Glomerular visceral epithelial cell (primary cell): ENCODE data around the gene SLIT3.

ENCODE experiments used
- DNase-seq: peaks from one replicate; pipeline ENCODE4 v3.0.0-alpha.2; 2016; ENCODE audit errors: extremely low spot score

Gene SLIT3

DNA sequence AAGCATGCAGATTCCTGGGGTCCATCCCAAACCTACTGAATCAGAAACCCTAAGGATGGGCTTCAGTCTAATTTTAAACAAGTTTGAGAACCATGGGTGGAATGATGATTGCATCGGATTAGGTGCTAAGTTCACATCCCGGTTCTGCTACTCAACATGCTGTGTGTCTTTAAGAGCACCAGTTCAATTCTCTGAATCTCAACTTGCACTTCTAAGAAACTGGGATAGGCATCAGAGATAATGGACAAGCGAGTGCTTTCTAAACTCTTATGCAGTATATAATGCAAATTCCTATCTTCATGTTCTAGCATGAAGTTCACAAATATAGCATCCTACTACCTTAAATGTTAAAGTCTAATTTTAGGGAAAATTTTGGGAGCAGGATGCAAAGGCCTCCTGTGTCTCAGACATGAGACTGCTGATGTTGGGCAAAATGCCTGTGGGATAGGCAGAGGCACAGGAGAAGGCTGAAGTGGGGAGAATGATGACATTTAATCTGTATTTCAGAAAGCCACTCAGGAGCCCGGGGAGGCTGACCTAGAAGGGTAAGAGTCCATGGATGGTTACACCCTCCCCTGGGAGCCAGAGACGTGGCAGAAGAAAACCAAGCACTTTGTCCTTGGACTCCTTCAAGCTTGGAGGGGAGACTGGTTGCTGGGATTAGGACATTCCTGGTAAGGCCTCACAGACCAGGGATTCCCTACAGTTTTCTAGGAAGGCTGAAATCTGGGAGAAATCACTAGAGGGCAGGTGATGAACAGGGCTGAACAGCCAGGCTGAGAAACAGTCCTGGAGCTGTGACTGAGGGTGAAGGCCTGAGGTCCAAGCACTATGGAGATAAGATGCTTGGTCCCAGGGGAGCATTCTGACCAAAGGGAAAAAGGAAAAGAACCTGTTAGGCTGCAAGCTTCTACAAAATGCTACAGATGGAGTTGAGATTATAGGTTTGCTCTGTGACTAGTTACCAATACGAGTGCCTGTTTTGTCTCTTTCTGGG, 409.8 kb downstream of the SLIT3 start:
- DNase-seq = no peak

DNA sequence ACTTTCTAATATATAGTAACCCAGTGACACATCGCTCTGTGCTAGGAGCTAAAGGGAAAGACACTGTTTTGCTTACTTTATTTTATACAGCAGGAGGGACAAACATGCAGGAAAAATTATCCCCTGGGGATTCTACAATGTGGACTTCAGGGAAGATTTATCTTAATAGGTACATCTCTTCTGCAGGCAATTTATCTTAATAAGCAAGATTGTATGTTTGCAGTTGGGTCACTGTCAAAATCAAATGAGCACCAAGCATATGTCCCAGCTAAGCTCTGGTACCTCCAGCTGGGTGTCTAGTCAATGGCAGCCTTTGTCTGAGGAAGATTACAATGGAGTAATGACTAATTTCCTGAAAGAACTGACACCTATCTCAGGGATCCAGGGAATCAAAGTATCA, 411.9 kb downstream of the SLIT3 start:
- DNase-seq = no peak

DNA sequence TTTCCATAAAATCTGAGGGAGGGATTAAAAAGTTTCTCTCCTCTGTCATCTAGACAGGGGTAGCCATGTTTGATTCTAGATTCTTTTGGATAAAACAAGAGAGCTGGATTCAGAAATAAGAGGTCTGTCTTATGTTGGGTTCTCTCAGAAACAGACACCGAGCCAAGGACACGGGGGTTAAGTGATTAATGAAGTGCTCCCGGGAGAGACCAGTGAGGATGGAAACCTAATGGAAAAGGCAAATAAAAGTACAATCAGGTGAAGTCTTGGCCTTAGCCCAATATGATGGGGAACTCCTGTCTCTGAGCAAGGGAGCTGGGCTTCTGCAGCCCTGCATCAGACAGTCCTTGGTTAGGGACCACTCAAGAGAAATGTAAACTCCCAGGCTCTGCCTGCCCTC, 413.0 kb downstream of the SLIT3 start:
- no peak for DNase-seq

DNA sequence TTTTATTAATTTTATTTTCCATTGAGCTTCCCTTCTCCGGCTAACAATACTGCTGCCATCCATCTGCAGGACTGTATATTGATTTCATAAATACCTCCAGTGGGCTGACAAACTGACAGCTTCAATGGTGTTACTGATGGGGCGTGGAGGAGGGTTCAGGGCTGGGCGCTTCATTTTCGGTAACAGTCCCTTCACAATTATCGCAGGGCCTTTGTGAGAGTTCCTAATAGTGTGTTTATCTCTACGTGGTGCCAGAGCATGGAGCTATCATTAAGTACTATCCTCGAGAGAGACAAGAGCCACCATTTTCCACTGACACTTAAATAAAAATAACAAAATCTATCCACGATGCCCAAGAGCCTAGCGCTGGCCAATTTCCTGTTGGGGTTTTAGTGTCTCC, 414.8 kb downstream of the SLIT3 start:
- no peak for DNase-seq

DNA sequence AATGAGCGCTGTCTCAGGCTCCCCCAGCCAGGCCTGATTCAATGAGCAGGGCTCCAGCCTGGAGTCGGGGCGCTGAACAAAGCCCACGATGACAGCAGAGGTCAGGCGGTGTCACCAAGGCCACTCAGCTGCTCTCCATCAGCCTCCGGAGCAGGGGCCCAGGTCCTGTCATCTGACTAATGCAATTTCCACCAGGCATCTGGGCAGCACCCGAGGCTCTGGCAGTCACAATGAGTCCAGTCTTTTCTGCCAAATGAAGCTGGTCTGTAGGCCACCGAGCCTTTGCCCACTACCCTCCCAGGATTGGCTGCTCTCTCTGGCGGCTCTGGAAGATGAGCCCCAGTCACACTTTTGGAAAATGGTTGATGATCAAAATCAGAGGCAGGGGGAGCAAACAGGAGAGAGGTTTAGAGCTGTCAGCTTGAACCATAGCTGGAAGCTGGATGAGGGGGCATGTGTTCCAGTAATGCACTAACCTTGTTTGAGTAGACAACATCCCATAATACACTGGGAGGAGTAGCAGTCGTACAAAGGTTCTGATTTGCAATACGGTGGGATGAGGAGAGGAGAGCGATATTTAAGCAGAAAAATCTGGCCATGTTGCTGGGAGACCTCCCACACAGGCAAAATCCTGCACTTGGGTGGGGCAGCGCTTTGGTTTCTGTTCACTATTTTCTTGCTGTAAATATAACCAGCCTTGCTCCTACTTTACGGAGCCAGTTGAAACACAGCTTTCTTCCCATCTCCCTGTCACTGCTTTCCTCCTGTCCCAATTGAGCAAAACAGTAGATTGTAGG, 415.4 kb downstream of the SLIT3 start:
- DNase-seq = no peak

DNA sequence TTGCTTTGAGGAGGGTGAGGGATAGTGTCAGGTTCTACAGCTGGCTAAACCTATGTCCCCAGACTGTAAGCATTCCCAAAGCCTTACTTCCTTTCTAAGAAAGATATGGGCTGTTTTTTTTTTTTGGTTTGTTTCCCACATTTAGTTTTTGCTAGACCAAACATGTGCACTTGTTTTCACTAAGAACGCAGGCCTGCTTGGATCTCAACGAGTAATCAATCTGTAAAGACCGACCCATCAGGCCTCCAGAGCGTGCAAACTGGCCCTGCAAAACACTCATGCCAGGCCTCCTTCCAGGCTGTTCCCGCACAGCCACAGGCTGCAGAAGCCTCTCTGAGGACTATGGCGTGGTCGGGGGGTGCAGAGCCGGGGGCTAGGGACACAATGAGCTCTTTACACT, 416.9 kb downstream of the SLIT3 start:
- no peak for DNase-seq

DNA sequence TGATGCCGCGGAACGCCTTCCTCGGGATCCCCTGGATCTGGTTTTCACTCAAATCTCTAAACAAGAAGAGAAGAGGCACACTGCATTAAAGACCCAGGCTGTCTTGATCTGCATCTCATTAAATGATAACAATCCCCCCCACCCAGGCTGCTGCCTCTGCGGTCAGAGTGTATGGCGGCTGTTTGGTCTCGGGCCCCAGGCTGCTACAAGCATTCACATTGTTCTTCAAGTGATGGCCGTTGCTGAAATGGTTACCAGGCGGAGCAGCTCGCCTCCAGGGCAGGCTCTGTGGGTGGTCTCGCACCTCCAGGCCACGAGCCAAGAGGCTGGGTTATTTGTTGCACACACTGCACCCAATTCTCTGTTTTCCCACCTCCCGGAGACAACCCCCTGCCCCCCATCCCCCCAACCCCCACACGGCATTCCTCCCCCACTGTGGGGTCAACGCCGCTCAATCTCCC, 417.6 kb downstream of the SLIT3 start:
- no peak for DNase-seq

DNA sequence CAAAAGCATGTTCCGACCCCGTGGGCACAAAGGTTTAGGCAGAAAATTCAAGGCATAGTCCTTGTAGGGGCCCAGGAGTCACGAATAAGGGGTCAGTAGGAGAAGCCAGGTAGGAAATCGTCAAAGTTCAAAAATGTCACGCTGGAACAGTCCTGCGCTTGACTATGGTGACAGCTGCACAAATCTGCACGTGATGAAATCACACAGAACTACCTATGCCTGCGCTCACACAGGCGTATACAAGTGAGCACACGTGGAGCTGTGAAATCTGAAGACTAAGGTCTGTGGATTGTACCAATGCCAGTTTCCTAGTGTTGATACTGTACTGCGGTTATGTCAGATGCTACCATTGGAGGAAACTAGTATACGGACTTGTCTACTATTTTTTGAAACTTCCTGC, 418.7 kb downstream of the SLIT3 start:
- no peak for DNase-seq

DNA sequence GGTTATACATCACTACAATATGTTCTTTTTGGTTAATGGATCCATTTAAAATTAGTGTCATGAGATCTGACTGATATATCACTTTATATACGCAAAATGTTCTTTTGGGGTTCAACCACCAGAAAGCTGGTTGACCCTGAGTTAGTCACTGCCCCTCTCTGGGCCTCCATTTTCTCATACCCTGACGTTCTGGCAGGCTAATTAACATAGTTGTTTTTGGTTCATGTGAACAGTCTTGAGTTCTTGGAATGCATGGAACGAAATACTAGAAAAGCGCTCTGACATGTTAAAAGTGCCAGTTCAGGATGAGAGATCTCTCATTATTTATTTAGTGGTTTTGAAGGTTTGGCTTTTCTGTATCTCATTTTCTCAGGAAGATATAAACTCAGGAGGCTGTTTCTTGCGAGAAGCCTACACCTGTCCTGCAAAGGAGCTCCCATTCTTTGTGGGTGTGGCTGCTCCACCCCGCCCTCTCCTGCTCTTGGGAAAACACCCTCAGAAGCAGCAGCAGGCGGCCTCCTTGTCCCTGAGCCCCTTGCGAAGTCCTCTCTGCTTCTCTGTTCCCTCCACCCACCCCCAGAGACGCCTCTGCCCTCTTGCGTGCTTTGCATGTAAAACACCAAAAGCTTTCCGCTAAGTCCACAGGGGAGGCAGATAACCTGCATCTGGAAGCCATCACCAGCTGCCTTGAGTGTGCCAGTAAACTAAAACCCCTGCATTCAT, 419.4 kb downstream of the SLIT3 start:
- no peak for DNase-seq

DNA sequence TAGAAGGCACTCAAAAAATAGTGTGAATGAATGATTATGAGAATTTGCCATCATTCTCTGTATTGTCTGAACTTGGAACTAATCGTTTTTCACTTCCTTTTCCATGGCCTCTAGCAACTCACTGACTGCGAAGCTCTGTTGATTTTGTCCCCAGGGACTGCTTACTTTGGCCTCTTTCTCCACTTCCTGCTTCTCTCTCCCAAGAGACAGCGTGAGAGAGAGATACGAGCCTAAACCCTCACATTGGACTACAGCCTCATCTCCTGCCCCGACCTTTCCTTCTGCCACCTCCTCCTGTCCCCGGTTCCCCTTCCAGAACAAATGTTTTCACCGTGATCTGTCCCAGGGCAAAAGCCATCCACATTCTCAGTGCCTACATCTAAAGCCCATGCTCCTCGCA, 421.0 kb downstream of the SLIT3 start:
- DNase-seq = no peak

DNA sequence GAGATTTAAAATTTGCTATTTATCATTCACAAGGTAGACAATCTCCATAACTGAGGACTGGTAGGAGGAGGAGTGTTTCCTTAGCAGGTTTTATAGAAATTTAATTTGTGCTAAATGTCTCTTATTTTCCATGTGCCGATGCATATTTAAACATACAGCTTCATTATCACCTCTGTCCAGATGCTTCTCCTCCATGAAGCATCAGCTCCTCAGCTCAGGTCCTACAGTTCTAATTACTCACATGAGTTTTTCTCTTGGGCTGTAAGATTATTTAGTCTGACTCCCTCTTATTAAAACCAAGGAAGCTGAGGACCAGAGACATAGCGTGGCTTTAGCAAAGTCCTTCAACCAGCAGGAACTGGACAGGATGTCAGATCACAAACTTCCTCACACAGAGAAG, 421.6 kb downstream of the SLIT3 start:
- DNase-seq = no peak

DNA sequence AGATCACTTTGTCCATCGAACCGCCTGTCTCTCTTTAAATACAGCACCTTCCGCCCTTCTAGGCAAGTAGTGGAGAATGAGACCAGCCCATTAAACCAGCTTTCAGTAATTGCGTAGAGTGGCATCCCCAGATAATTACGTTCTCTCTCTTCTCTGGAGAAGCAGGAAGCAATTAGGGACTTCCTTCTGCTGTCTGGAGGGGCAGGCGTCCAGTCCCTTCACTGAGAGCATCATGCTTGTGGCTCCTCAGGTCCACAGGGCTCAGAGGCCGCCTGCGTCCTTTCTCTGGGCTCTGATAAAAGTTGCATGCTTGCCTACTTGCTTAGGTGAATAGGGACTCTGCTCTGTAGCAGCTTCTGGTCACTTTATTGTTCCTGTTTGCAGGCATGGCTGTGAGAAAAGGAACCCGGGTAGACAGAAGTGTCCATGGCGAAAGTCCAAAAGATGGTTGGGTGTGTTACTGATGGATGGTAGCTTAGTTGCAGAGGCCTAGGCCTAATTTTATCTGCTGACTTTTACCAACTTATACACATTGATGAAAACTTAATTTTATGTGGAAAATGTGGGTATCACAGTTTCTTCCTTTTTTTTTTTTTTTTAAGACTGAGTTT, 422.7 kb downstream of the SLIT3 start:
- DNase-seq = no peak

DNA sequence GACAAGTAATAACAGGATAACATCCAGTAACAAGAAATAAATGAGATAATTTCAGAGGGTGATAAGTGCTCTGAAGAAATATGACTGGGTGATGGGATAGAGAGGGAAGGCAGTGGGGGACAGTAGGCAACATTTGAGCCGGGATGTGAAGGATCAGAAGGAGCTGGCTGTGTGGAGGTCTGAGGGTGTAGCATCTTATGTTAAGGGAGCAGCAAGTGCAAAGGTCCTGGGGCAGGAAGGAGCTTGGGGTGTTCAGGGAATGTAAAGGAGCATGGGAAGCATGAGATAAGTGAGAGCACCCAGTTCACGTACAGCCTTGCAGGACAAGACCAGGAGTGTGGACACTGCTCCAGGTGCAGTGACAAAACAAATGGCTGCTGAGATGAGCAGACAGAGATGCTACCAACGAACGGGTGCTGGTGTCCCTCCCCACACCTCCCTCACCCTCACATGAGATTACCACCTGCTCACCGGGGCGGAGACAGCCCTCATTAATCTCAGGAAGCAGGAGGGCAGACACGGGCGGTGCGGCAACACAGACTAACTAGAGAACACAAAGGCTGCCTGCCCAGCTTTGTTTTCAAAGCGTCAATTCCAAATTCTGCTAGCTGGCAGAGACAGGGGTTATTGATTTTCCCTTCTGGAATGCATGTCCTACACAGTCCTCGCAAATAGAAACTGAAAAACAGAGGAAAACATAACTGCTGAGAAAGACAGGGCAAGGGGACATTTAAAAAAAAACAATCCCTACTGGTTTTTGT, 423.6 kb downstream of the SLIT3 start:
- no peak for DNase-seq

DNA sequence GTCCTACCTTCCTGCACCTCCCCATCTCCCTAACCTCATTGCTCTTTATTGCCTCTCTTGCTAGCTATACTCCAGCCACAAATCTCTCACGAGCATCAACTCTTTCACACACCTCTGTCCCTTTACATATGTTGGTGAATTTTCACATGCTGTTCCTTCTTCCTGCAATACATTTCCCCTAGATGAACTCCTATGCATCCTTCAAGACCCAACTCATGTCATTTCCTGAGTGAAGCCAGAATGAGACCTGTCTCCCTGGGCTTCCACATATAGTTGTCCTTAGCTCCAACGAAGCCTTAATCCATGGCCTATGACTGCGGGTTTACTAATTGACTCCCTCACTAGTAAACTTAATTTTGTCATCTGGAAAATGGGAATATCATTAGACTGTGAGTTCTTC, 424.5 kb downstream of the SLIT3 start:
- DNase-seq = no peak

DNA sequence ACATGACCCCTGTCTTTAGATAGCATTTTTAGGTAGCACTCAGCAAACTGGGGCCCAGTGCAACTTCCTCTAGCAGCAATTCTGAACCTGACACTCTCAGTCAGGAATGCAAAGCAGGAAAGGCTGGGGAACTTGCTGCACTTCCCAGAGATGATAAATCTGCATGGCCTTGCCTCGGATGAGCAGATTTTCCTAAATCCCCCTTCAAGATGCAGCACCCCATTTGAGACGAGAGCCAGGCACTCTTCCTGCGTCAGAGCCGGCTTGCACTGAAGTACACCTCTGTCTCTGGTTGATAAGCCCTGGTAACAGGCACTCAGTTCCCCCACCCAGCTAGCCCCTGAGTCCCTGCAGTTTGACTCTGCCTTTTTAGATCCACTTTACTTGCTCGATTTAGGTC, 425.1 kb downstream of the SLIT3 start:
- DNase-seq = no peak

DNA sequence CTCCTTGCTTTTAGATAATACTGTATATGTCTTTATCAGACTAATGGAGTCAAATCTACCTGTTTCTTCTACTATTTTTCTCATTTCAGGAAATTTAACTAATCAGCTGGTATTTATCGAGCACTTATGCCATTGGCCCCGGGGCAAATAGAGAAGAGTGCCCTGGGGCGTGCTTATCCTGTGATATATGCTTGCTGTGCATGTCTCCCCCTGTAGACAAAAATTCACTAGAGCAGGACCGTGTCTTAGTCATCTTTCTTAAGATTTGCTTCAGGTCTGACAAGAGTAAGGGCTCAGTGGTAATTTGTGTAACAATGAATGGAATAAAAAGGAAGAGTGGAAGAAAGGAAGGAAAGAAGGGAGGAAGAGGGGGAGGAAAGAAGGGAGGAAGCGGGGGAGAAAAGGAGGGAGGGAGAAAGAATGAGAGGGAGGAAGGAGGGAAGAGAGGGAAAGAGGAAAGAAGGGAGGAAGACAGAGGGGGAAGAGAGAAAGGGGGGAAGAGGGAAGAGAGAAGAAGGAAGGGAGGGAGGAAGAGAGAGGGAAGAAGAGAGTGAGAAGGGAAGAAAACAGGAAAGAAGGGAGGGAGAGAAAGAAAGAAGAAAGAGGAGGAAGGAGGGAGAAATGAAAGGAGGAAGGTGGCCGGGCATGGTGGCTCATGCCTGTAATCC, 426.1 kb downstream of the SLIT3 start:
- DNase-seq = peak; percentile 6

DNA sequence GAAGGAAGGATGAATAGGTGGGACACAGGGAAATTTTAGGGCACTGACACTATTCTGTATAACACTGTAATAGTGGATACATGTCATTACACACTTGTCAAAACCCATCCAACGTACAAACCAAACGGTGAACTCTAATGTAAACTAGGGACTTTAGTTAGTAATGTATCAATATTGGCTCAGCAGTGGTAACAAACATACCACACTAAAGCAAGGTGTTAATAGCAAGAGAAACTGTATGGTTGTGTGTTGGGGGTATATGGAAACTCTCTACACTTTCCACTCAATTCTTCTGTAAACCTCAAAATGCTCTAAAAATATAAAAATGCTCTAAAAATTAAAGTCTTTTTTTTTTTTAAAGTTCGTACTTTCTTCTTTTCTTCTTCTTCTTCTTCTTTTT, 428.7 kb downstream of the SLIT3 start:
- DNase-seq = no peak

DNA sequence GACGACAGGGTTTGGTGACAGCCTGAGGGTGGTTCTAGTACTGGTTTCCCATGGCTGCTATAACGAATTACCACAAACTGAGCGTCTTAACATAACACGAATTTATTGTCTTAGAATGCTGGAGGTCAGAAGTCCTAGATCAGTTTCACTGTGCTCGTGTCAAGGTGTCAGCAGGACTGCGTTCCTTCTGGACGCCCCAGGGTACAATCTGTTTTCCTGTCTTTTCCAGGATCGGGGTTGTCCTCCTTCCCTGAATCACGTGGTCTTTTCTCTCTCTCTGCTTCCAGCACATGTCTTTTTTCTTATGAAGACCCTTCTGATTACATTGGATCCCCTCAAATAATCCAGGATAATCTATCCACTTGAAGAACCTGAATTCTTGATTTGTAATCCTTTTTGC, 430.0 kb downstream of the SLIT3 start:
- DNase-seq = no peak

DNA sequence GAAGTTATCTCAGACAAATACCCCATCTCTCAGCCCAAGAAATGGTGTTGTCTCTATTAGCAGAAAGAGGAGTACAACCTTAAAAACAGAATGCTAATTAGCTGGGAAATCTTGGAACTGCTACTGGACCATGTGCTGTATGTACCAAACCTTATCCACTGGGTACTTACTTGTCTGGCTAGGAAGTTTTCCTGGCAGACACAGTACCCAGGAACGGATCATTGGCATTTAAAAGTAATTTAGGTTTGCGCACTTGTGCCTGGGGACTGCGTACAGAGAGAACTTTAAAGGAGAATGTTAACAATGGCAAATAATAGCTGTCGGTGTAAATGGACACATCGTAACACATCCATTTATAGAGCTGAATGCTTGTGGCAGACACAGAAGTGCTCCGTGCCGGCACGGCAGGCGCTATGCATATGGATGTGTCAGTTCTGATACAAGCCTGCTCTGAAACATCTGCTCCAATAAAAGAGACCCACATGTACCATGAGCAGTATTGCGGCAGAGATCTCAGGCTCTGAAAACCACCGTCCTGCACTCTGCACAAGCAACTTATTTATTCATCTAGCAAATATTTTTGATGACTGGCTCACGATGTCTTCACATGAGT, 431.2 kb downstream of the SLIT3 start:
- no peak for DNase-seq

DNA sequence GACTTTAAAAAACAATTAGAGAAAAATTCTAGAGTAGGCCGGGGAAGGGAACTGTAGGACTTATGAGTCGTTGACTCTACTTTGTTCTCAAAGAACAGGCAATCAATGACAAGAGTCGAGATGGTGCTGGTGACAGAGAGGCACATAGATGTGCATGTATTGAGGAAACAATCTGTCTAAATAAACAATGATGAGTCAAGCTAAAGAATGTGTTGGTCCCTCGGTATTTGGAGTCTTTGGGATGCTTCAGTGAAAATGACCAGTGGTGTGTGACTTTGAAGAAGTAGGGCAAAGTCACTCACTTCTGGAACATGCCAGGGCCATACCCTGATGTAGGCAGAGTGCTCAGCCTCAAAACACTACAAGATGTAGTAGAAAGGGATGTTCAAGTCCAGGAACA, 433.7 kb downstream of the SLIT3 start:
- peak; percentile 17 for DNase-seq
